OCI-LY1 (cell line): Measurements from ENCODE around the gene ZFPM1.

Experiments used
- H2AFZ ChIP-seq: fragments of 200-600 bp; sonication (generic), shearing (Covaris generic); 2 replicates; pipeline ENCODE4 v1.6.0; 2014; ENCODE audit warnings: antibody characterized with exemption, mild to moderate bottlenecking, low read length
- H3F3A ChIP-seq: fragments of 200-600 bp; sonication (generic), shearing (Covaris generic); 2 replicates; pipeline ENCODE4 v1.6.0; 2014; ENCODE audit warnings: mild to moderate bottlenecking, antibody characterized with exemption, low read length, moderate library complexity; ENCODE audit not compliant: insufficient read depth
- H3K27ac ChIP-seq: fragments of 200-600 bp; sonication (generic); 2 replicates; pipeline ENCODE4 v1.5.1; 2014; ENCODE audit warnings: low read length, mixed run types, mild to moderate bottlenecking, low read depth; ENCODE audit not compliant: poor library complexity, severe bottlenecking
- H3K27me3 ChIP-seq: fragments of 200-600 bp; sonication (generic); 2 replicates; pipeline ENCODE4 v1.6.0; 2014; ENCODE audit warnings: antibody characterized with exemption, mild to moderate bottlenecking, low read length, moderate library complexity; ENCODE audit not compliant: insufficient read depth
- H3K36me3 ChIP-seq: fragments of 200-600 bp; sonication (generic); 2 replicates; pipeline ENCODE4 v1.6.1; 2014; ENCODE audit warnings: mild to moderate bottlenecking, antibody characterized with exemption, low read length, moderate library complexity, mixed read lengths; ENCODE audit not compliant: insufficient read depth
- H3K4me1 ChIP-seq: fragments of 200-600 bp; sonication (generic); 2 replicates; pipeline ENCODE4 v1.5.1; 2014; ENCODE audit warnings: mild to moderate bottlenecking, low read length, moderate library complexity; ENCODE audit not compliant: insufficient read depth, severe bottlenecking
- H3K4me2 ChIP-seq: fragments of 200-600 bp; sonication (generic), shearing (Covaris generic); 2 replicates; pipeline ENCODE4 v1.6.1; 2014; ENCODE audit warnings: low read length
- H3K4me3 ChIP-seq: fragments of 200-600 bp; sonication (generic); 2 replicates; pipeline ENCODE4 v1.5.1; 2014; ENCODE audit warnings: low read length, low read depth, mild to moderate bottlenecking, mixed read lengths; ENCODE audit not compliant: poor library complexity, severe bottlenecking
- H3K79me2 ChIP-seq: fragments of 200-600 bp; shearing (Covaris generic); 2 replicates; pipeline ENCODE4 v1.6.1; 2016; ENCODE audit warnings: mixed run types, low read length, mixed read lengths; ENCODE audit not compliant: insufficient read depth
- H3K9ac ChIP-seq: fragments of 200-600 bp; sonication (generic), shearing (Covaris generic); 2 replicates; pipeline ENCODE4 v1.6.1; 2014; ENCODE audit warnings: mild to moderate bottlenecking, low read length, mixed read lengths
- H3K9me2 ChIP-seq: fragments of 200-600 bp; sonication (generic), shearing (Covaris generic); 2 replicates; pipeline ENCODE4 v1.6.1; 2014; ENCODE audit warnings: low read depth, mild to moderate bottlenecking, low read length, mixed read lengths
- H3K9me3 ChIP-seq: fragments of 200-600 bp; shearing (Covaris generic); 2 replicates; pipeline ENCODE4 v1.6.1; 2014; ENCODE audit warnings: low read length, mixed read lengths
- H4K20me1 ChIP-seq: fragments of 200-600 bp; sonication (generic), shearing (Covaris generic); 2 replicates; pipeline ENCODE4 v1.6.0; 2016; ENCODE audit warnings: mild to moderate bottlenecking, low read length; ENCODE audit not compliant: insufficient read depth
- EZH2 ChIP-seq: fragments of 200-600 bp; sonication (generic), shearing (Covaris generic); IDR thresholded peaks from 2 replicates; pipeline ENCODE4 v1.8.0; 2017; ENCODE audit warnings: borderline replicate concordance, mixed run types, mild to moderate bottlenecking, antibody characterized with exemption, low read length, moderate library complexity, mixed read lengths
- TF ChIP-seq, protein P1 (sequence below): fragments of 200-600 bp; sonication (generic), shearing (Covaris generic); IDR thresholded peaks from 2 replicates; pipeline ENCODE4 v1.5.1; 2017; ENCODE audit warnings: mild to moderate bottlenecking, antibody characterized with exemption, low read length, moderate library complexity, mixed read lengths

The ZFPM1 gene

DNA sequence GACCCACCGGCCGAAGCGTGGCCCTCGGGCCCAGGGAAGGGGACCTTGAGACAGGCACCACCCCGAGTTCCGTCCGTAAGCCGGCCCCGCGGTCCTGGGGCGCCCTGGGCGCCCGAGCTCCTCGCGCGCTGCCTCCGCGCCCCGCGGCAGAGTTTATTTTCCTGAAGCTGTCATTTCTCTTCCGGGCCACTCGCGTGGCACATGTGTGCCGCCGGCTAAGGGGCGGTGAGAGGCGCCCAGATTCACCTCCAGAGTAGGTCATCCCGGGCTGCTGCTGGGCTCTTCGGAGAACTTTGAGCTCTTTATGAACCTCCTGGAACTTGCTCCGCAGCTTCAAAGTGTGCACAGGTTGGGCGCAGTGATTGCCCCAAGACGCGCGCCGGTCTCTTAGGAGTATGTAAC, 117.6 kb downstream of the ZFPM1 start:
- Histone ChIP-seq H4K20me1 (0 out of 2 replicates have a peak, but pooled peaks cover 3% of the 10 kb centered on the region), H3K27ac (no peak overlapping the region), H3K4me2 (peak overlapping the region; percentile 97), H3K4me1 (peaks cover 25% of the 10 kb centered on the region), H2AFZ (no peak overlapping the region), H3K9me3 (no peaks in the 10 kb centered on the region), H3K9me2 (no peaks in the 10 kb centered on the region), H3K36me3 (peaks cover 35% of the 10 kb centered on the region), H3K27me3 (no peaks in the 10 kb centered on the region), H3K9ac (peak overlapping the region; percentile 97), H3K4me3 (peak overlapping the region; percentile 68), H3F3A (no peaks in the 10 kb centered on the region), H3K79me2 (peaks cover 40% of the 10 kb centered on the region)
- TF ChIP-seq EZH2 = no peak

DNA sequence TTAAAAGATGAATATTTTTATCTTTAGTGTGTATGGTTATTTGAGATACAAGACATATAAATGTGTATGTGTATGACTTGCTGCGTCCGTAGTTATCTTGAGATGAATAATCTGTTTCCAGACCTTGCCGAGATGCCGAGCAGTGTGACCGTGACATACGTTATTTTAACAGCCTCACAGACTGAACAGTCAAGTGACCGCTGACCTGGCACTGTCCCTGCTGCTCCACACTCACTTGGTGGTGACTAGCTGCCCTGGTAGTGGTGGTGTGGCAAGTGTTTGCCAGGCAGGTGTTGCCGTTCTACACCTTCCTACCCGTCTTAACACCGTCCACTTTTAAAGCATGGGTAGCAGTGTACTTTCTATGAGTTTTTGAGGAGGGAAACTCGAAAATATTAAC, 122.2 kb downstream of the ZFPM1 start:
- Histone ChIP-seq H3K79me2 (peaks cover 43% of the 10 kb centered on the region), H4K20me1 (0 out of 2 replicates have a peak, but pooled peaks cover 3% of the 10 kb centered on the region), H3K9me3 (no peaks in the 10 kb centered on the region), H3K4me2 (no peak overlapping the region), H3K27ac (no peak overlapping the region), H3K36me3 (peaks cover 80% of the 10 kb centered on the region), H2AFZ (no peak overlapping the region), H3K9me2 (no peaks in the 10 kb centered on the region), H3K9ac (no peak overlapping the region), H3K4me1 (peaks cover 17% of the 10 kb centered on the region), H3K4me3 (no peak overlapping the region), H3F3A (no peaks in the 10 kb centered on the region), H3K27me3 (no peaks in the 10 kb centered on the region)
- no peak for TF ChIP-seq EZH2

DNA sequence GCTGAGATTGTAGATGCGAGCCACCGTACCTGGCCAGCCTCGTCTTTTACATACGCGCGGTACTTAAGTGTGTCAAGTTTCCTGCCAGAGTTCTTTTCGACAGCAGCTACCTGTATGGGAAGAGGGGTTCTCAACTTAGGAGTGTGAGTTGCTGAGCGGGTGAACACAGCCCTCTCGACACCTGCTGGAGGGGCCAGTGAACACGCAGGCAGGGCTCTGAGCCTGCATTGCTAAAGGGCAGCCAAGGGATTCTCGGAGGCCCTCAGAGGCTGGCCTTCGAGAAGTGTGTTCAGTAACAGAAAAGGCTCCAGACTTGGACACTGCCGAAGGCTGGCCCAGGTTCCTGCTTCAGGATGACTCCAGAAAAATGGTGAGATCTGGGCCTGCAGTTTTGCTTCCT, 123.2 kb downstream of the ZFPM1 start:
- no peak overlapping the region for H3K9ac ChIP-seq
- H3K9me2 ChIP-seq = no peaks in the 10 kb centered on the region
- H2AFZ ChIP-seq = no peak overlapping the region
- no peaks in the 10 kb centered on the region for H3F3A ChIP-seq
- no peak overlapping the region for H3K27ac ChIP-seq
- TF ChIP-seq, protein P1, sequence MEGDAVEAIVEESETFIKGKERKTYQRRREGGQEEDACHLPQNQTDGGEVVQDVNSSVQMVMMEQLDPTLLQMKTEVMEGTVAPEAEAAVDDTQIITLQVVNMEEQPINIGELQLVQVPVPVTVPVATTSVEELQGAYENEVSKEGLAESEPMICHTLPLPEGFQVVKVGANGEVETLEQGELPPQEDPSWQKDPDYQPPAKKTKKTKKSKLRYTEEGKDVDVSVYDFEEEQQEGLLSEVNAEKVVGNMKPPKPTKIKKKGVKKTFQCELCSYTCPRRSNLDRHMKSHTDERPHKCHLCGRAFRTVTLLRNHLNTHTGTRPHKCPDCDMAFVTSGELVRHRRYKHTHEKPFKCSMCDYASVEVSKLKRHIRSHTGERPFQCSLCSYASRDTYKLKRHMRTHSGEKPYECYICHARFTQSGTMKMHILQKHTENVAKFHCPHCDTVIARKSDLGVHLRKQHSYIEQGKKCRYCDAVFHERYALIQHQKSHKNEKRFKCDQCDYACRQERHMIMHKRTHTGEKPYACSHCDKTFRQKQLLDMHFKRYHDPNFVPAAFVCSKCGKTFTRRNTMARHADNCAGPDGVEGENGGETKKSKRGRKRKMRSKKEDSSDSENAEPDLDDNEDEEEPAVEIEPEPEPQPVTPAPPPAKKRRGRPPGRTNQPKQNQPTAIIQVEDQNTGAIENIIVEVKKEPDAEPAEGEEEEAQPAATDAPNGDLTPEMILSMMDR = no peak
- TF ChIP-seq EZH2 = no peak
- H3K27me3 ChIP-seq = no peaks in the 10 kb centered on the region
- H3K4me3 ChIP-seq = no peak overlapping the region
- no peak overlapping the region for H3K4me2 ChIP-seq
- peaks cover 11% of the 10 kb centered on the region for H3K4me1 ChIP-seq
- 0 out of 2 replicates have a peak, but pooled peaks cover 3% of the 10 kb centered on the region for H4K20me1 ChIP-seq
- H3K9me3 ChIP-seq = no peaks in the 10 kb centered on the region
- peaks cover 35% of the 10 kb centered on the region for H3K79me2 ChIP-seq
- peaks cover 90% of the 10 kb centered on the region for H3K36me3 ChIP-seq

DNA sequence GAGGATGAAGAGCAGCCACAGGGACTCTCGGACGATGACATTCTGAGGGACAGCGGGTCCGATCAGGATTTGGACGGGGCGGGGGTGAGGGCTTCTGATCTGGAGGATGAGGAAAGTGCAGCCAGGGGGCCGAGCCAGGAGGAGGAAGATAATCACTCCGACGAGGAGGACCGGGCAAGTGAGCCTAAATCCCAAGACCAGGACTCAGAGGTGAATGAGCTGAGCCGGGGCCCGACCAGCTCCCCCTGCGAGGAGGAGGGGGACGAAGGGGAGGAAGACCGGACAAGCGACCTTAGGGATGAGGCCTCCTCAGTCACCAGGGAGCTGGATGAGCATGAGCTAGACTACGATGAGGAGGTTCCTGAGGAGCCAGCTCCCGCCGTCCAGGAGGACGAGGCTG, 124.1 kb downstream of the ZFPM1 start:
- Histone ChIP-seq H3K9me3 (no peaks in the 10 kb centered on the region), H3K36me3 (peaks cover 89% of the 10 kb centered on the region), H4K20me1 (no peaks in the 10 kb centered on the region)

More for the DNA sequence above, 124.1 kb downstream of the ZFPM1 start:
- no peak overlapping the region for H3K27ac ChIP-seq
- peaks cover 26% of the 10 kb centered on the region for H3K79me2 ChIP-seq
- H2AFZ ChIP-seq = no peak overlapping the region
- H3K9me2 ChIP-seq = no peaks in the 10 kb centered on the region
- no peak overlapping the region for H3K4me3 ChIP-seq
- H3K4me1 ChIP-seq = peaks cover 3% of the 10 kb centered on the region
- TF ChIP-seq, protein P1 = no peak
- TF ChIP-seq EZH2 = no peak
- H3F3A ChIP-seq = no peaks in the 10 kb centered on the region
- H3K27me3 ChIP-seq = no peaks in the 10 kb centered on the region
- H3K9ac ChIP-seq = no peak overlapping the region
- H3K4me2 ChIP-seq = no peak overlapping the region
